Activated CD4-positive, alpha-beta memory T cell treated with anti-CD3 and anti-CD28 coated beads, Interleukin-2, amount 10 ng/mL, durations not matched to agents 7 days and 5 days (primary cell): ENCODE measurements around the gene THADA. TPM values are rescaled to one million over a fixed set of nuclear protein-coding genes. Genes with fewer than 3 reads are reported as not detected.

Experiments
- CTCF ChIA-PET: fragments of 350-600 bp; sonication (Branson Sonifier 250); formaldehyde crosslinking; loops from one replicate; lab custom pipeline; 2021; ENCODE audit warnings: antibody characterized with exemption, inconsistent platforms; lab: Charles Lee
- POLR2A ChIA-PET: fragments of 350-600 bp; sonication (Branson Sonifier 250); formaldehyde crosslinking; loops from one replicate; lab custom pipeline; 2021; ENCODE audit warnings: antibody characterized with exemption; lab: Charles Lee
- DNase-seq: peaks from one replicate; pipeline ENCODE4 v3.0.0-alpha.2; 2020
- H3K27ac Mint-ChIP-seq: one replicate; pipeline ENCODE4 v1.8.0; 2021; ENCODE audit warnings: mild to moderate bottlenecking, mixed read lengths
- H3K27me3 Mint-ChIP-seq: one replicate; pipeline ENCODE4 v1.8.0; 2021; ENCODE audit warnings: mixed read lengths
- H3K36me3 Mint-ChIP-seq: one replicate; pipeline ENCODE4 v1.8.0; 2021; ENCODE audit warnings: low read depth, mixed read lengths
- H3K4me1 Mint-ChIP-seq: one replicate; pipeline ENCODE4 v1.8.0; 2021; ENCODE audit warnings: mixed read lengths
- H3K4me3 Mint-ChIP-seq: one replicate; pipeline ENCODE4 v1.8.0; 2021; ENCODE audit warnings: mild to moderate bottlenecking, mixed read lengths
- H3K9me3 Mint-ChIP-seq: one replicate; pipeline ENCODE4 v1.8.0; 2021; ENCODE audit warnings: mixed read lengths
- total RNA-seq, 2 experiments: library from RNA; stranded (reverse); gene quantifications; one replicate each; pipeline ENCODE4 v1.2.3, GENCODE V29; 2021

THADA gene
- total RNA-seq, 2 experiments from 2014 or later = 21.6 to 25.8 TPM

DNA sequence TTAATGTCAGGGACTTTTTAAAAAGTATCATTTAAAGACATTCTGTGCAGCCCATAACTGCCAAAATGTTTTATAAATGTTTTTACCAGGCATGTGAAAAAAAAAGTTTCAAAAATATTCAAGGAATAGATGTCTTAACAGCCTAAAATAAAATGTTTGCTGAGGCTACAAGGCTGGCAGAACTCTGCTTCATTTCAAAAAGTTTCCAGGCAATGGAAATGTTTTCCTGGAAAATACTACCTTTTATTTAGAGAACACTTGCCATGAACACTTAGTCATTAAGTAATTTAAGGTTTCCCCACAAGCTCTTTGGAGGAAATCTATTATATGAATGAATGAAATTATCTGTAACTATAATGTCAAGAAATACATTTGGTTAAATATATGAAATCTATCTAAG is 68.8 kb downstream of the THADA start:
- H3K4me3 Mint-ChIP-seq = no peak overlapping the region
- ChIA-PET POLR2A (no interaction called here), CTCF (interaction anchor here (1.0 kb wide), 1 partner anchor 14 kb away, joined by 3 read pairs; no protein-coding TSS in a partner anchor)

GRCh38 chr2:43525506-43525905 is 70.3 kb downstream of the THADA start:
- Mint-ChIP-seq H3K4me3 (no peak overlapping the region), H3K36me3 (peaks cover 36% of the 10 kb centered on the region), H3K27me3 (no peaks in the 10 kb centered on the region), H3K27ac (no peak overlapping the region), H3K9me3 (peaks cover 11% of the 10 kb centered on the region), H3K4me1 (peaks cover 7% of the 10 kb centered on the region)
- no peak for DNase-seq
- ChIA-PET CTCF (no interaction called here), POLR2A (no interaction called here)

More for the DNA sequence above, 68.8 kb downstream of the THADA start:
- H3K4me1 Mint-ChIP-seq = peaks cover 7% of the 10 kb centered on the region
- no peaks in the 10 kb centered on the region for H3K27me3 Mint-ChIP-seq
- H3K27ac Mint-ChIP-seq = no peak overlapping the region
- H3K36me3 Mint-ChIP-seq = peaks cover 37% of the 10 kb centered on the region
- no peak for DNase-seq
- peaks cover 11% of the 10 kb centered on the region for H3K9me3 Mint-ChIP-seq

DNA sequence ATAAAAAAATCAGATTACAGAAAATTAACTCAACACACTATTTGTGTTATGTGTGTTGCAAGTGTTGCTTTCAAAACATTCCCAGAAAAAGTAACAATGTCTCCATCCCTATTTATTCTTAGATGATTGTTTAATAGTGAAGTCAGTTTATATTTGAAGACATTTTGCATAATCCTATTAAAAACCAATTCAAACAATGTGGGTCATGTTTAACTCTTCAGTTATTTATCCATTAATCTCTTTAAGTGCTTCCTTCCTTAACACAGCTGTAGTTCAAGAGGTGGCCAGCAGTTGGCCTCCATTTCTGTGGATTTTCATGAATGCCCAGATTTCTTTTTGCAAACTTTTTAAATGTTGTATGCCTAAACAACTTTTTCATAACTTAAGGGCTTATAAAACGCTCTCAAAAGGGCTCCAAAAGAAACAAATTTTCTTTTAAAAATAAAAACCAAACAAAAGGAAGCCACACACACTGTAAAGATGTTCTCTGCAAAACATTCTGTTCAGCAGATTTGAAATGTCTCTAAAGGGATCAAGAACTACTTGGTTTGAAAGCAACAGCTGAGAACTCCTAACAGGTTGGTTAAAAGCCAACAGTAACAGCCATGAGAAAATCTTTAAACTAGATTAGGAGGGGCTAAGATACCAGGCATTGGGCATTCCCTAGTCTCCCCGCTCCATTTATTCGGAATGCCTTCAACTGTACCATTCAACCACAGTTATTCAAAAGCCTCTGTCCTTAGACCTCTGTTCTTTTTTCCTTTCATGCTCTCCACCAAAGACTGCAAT is 71.5 kb downstream of the THADA start:
- no peak for DNase-seq
- Mint-ChIP-seq H3K27ac (no peak overlapping the region), H3K36me3 (peaks cover 36% of the 10 kb centered on the region), H3K9me3 (peaks cover 11% of the 10 kb centered on the region), H3K4me3 (no peak overlapping the region), H3K27me3 (no peaks in the 10 kb centered on the region), H3K4me1 (peaks cover 7% of the 10 kb centered on the region)
- CTCF ChIA-PET = interaction anchor here (0.6 to 1.7 kb wide), 2 partner anchors 53 to 700 kb away, joined by 3 to 5 read pairs; no protein-coding TSS in a partner anchor
- POLR2A ChIA-PET = no interaction called here

GRCh38 chr2:43522177-43522576 is 73.7 kb downstream of the THADA start:
- DNase-seq = no peak
- ChIA-PET POLR2A (no interaction called here), CTCF (interaction anchor here (0.5 to 2.1 kb wide), 4 partner anchors 19 to 1427 kb away, joined by 3 to 9 read pairs (median 4); no protein-coding TSS in a partner anchor)
- H3K36me3 Mint-ChIP-seq = peaks cover 36% of the 10 kb centered on the region
- no peaks in the 10 kb centered on the region for H3K27me3 Mint-ChIP-seq
- no peak overlapping the region for H3K4me3 Mint-ChIP-seq
- peaks cover 9% of the 10 kb centered on the region for H3K4me1 Mint-ChIP-seq
- peaks cover 11% of the 10 kb centered on the region for H3K9me3 Mint-ChIP-seq
- H3K27ac Mint-ChIP-seq = no peak overlapping the region

DNA sequence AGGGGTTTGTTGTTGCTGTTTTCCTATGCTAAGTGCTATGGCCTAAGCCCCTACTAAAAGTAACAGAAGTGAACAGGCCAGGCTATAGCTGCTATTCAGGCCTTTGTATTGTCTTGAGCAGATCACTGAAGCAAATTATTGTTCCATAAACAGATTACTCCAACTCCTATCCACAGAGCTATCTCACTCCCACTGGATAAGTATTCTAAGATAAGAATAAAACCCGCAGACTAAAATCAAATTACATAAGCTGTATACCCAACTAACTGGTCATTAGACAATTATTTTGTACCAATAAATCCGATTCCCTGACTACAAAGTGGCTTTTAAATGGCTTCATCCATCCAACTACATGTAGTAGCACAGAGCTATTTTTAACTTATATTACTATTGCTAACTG is 74.3 kb downstream of the THADA start:
- no peak for DNase-seq
- ChIA-PET CTCF (interaction anchor here (0.5 to 2.1 kb wide), 3 partner anchors 20 to 332 kb away, joined by 3 to 9 read pairs (median 4); no protein-coding TSS in a partner anchor), POLR2A (no interaction called here)
- Mint-ChIP-seq H3K9me3 (peaks cover 11% of the 10 kb centered on the region), H3K27me3 (no peaks in the 10 kb centered on the region), H3K36me3 (peaks cover 34% of the 10 kb centered on the region), H3K4me3 (no peak overlapping the region), H3K27ac (no peak overlapping the region), H3K4me1 (peaks cover 9% of the 10 kb centered on the region)

GRCh38 chr2:43520919-43521318 is 74.9 kb downstream of the THADA start:
- peaks cover 10% of the 10 kb centered on the region for H3K9me3 Mint-ChIP-seq

GRCh38 chr2:43519643-43520221 is 76.1 kb downstream of the THADA start:
- Mint-ChIP-seq H3K9me3 (peaks cover under 1% of the 10 kb centered on the region), H3K36me3 (peaks cover 15% of the 10 kb centered on the region), H3K27me3 (no peaks in the 10 kb centered on the region), H3K4me1 (peaks cover 9% of the 10 kb centered on the region), H3K27ac (no peak overlapping the region), H3K4me3 (no peak overlapping the region)
- CTCF ChIA-PET = interaction anchor here (1.0 to 1.2 kb wide), 3 partner anchors 8 to 58 kb away, joined by 3 to 4 read pairs (median 3); no protein-coding TSS in a partner anchor
- no peak for DNase-seq
- POLR2A ChIA-PET = no interaction called here

More at GRCh38 chr2:43520919-43521318, 74.9 kb downstream of the THADA start:
- Mint-ChIP-seq H3K27ac (no peak overlapping the region), H3K36me3 (peaks cover 27% of the 10 kb centered on the region), H3K27me3 (no peaks in the 10 kb centered on the region), H3K4me1 (peaks cover 10% of the 10 kb centered on the region), H3K4me3 (no peak overlapping the region)
- no peak for DNase-seq
- ChIA-PET CTCF (no interaction called here), POLR2A (no interaction called here)

DNA sequence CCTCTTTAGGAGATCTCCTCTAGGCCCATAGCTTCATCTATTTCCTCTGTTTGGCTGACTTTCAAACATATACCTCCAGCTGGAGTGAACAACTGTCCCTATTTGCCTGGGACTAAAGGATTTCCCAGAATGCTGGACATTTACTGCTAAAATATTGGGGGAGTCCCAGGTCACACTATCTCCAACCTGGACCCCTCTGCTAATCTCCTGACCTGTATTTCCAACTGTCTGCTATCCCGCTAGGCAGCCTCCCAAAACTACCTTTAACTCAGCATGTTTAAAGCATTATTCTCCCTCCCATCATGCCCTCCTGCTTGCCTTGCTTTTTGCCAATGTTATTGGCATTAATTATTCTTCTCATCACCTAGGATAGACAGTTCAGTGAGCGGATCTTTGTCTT is 77.1 kb downstream of the THADA start:
- Mint-ChIP-seq H3K27ac (no peak overlapping the region), H3K9me3 (no peaks in the 10 kb centered on the region), H3K4me1 (peaks cover 9% of the 10 kb centered on the region), H3K27me3 (no peaks in the 10 kb centered on the region), H3K36me3 (peaks cover 5% of the 10 kb centered on the region), H3K4me3 (no peak overlapping the region)
- DNase-seq = no peak
- ChIA-PET POLR2A (no interaction called here), CTCF (interaction anchor here (1.2 kb wide), 1 partner anchor 9 kb away, joined by 4 read pairs; no protein-coding TSS in a partner anchor)

DNA sequence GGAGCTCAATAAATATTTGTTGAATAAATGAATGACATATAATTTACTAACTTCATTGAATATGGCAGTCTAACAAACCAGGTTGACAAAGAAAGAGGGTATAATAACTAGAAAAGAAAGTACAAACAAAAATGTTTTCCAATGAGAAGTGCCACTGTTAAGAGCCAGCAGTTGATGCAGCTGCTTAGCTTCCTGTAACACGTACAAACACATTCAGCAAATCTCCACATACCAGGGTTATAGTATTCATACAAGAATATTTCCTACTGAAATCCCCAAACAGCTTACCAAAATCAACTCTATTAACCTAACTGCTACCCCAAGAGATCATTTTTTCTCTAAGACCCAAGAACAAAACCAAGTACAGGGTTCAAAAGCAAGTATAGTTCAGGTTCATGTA is 77.7 kb downstream of the THADA start:
- no peaks in the 10 kb centered on the region for H3K9me3 Mint-ChIP-seq
- POLR2A ChIA-PET = no interaction called here
- no peak for DNase-seq
- H3K27ac Mint-ChIP-seq = no peak overlapping the region
- peaks cover 3% of the 10 kb centered on the region for H3K36me3 Mint-ChIP-seq
- no peaks in the 10 kb centered on the region for H3K27me3 Mint-ChIP-seq
- H3K4me1 Mint-ChIP-seq = peaks cover 9% of the 10 kb centered on the region
- H3K4me3 Mint-ChIP-seq = no peak overlapping the region
- CTCF ChIA-PET = interaction anchor here (1.2 kb wide), 1 partner anchor 9 kb away, joined by 4 read pairs; no protein-coding TSS in a partner anchor

DNA sequence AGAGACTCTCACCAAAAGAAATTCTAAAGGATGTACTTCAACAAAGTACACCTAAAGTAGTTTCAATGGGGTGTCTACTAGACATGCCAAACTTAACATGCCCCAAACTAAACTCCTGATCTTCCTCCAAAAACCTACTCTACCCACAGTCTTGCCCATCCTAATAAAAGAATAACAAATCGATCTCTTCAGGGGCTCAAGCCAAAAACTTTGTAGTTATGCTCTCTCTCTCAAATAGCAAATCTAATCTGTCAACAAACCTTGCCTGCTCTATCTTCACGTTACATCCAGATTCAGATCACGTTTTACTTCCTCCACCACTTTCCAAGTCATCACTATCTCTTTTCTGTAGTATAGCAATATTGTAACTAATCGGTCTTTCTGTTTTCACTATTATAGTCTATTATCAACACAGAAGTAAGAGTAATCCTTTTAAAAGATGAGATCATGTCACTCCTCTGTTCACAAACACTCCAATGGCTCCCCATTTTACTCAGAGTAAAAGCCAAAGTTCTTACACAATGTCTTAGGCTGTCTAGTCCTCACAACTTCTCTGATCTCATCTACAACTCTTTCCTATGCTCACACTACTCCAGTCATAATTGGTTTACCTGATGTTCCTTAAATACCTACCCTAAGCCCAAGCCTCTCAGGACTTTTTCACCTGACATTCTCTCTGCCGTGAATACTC is 79.9 kb downstream of the THADA start:
- Mint-ChIP-seq H3K9me3 (no peaks in the 10 kb centered on the region), H3K27me3 (no peaks in the 10 kb centered on the region), H3K4me3 (no peak overlapping the region), H3K4me1 (peaks cover 9% of the 10 kb centered on the region), H3K36me3 (peaks cover 18% of the 10 kb centered on the region), H3K27ac (peak overlapping the region; percentile 11)
- CTCF ChIA-PET = no interaction called here
- DNase-seq = no peak
- POLR2A ChIA-PET = no interaction called here

- Mint-ChIP-seq H3K4me3 (no peak overlapping the region), H3K36me3 (peaks cover 19% of the 10 kb centered on the region), H3K27me3 (no peaks in the 10 kb centered on the region), H3K9me3 (no peaks in the 10 kb centered on the region), H3K27ac (no peak overlapping the region), H3K4me1 (peaks cover 9% of the 10 kb centered on the region)
- POLR2A ChIA-PET = no interaction called here
- CTCF ChIA-PET = no interaction called here
- no peak for DNase-seq
Observed at GRCh38 chr2:43515248-43515647, 80.6 kb downstream of the THADA start.

DNA sequence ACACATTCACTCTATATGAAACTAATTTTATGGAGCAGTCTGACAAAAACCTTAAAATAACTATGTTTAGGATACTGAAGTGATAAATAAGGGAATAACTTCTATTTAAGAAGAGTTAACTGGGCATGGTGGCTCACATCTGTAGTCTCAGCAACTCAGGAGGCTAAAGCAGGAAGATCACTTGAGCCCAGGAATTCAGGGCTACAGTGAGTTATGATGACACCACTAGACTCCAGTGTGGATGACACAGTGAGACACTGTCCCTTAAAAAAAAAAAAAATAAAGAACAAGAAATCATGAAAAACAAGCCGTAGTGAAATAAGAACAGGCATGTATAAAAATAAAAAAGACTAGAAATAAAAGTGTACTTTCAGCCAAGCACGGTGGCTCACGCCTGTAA is 82.0 kb downstream of the THADA start:
- Mint-ChIP-seq H3K36me3 (peaks cover 19% of the 10 kb centered on the region), H3K9me3 (no peaks in the 10 kb centered on the region), H3K4me3 (no peak overlapping the region), H3K4me1 (peaks cover 14% of the 10 kb centered on the region), H3K27ac (no peak overlapping the region), H3K27me3 (no peaks in the 10 kb centered on the region)
- ChIA-PET CTCF (no interaction called here), POLR2A (no interaction called here)
- DNase-seq = no peak

GRCh38 chr2:43513216-43513615 is 82.6 kb downstream of the THADA start:
- no peak for DNase-seq
- H3K36me3 Mint-ChIP-seq = peaks cover 19% of the 10 kb centered on the region
- no peak overlapping the region for H3K4me3 Mint-ChIP-seq
- H3K9me3 Mint-ChIP-seq = no peaks in the 10 kb centered on the region
- H3K27ac Mint-ChIP-seq = no peak overlapping the region
- H3K27me3 Mint-ChIP-seq = no peaks in the 10 kb centered on the region
- CTCF ChIA-PET = no interaction called here
- H3K4me1 Mint-ChIP-seq = peaks cover 18% of the 10 kb centered on the region
- POLR2A ChIA-PET = no interaction called here
